ENCODE measurements around the gene LRPAP1.

Gene LRPAP1

DNA sequence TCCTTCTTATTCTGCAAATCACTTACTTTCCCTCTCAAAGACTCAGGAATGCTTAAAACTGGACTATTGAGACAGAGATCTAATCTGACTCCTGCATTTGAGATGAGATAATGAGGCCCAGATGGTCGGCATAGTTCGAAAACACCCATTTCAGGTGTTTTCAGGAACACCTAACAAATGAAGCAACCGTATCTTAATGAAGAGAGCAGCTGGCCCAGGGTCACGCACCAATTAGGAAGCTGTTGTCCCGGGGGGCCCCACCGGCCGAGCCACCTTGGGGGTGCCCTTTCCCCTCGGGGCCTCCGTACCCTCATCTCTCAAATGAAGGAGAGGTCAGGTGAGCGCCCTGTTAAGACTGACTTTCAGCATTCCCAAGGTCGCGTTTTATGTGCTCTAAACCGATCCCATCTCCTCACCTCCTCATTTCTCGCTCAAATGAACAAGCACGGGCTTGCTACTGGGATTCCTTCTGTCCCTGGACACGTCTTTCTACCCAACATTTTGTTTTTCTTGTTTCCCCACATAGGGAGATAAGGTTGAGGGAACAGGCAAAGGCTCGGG lies 824 bp downstream of the LRPAP1 start:
- no peak for DNase-seq

- DNase-seq = no peak
Measured at GRCh38 chr4:3530663-3531254, 1.5 kb downstream of the LRPAP1 start.

GRCh38 chr4:3530051-3530450 lies 2.2 kb downstream of the LRPAP1 start:
- DNase-seq = no peak

- DNase-seq = no peak
Measured at GRCh38 chr4:3529363-3529762, 2.9 kb downstream of the LRPAP1 start.

GRCh38 chr4:3527914-3528876 lies 4.0 kb downstream of the LRPAP1 start:
- DNase-seq = no peak

- DNase-seq = no peak
Measured at GRCh38 chr4:3527101-3527913, 4.9 kb downstream of the LRPAP1 start.

GRCh38 chr4:3526456-3526855 lies 5.8 kb downstream of the LRPAP1 start:
- no peak for DNase-seq

- no peak for DNase-seq
Measured at GRCh38 chr4:3525532-3526430, 6.4 kb downstream of the LRPAP1 start.

DNA sequence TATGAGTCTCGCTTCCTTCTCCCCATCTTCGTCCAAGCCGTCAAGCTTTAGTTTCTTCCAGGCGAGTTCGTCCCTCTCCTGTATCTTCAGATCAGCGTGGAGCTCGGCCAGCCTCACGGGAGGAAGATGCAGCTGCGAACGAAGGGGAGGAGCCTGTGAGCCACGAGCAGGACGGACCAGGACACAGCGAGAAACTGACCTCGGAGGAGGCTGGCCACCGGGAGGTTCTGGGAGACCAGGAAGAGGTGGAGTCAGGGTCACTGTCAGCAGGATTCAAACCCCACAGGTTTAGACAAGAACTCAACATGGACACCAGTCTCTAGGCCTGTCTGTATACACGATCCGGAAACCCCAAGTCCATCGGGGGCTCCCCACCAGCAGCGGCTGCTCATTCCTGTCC lies 7.3 kb downstream of the LRPAP1 start:
- DNase-seq = no peak

DNA sequence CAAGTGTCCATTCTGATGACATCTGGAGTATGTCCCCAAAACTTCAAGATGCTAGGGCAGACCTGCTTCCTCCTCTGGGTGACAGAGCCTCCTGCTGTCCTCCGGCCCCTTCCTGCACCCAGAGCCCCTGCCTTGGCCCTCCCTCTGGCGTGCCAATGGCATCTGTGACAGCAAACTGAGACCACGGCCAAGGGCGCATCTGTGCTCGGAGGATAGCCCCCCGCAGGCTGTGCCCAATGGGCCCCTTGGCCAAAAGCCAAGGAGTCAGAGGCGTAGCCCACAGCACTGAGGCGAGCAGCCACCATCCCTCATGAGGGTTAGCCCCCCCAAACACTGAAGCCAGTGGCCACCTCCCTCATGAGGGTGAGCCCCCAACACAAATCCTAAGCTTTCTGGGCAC lies 7.9 kb downstream of the LRPAP1 start:
- no peak for DNase-seq

DNA sequence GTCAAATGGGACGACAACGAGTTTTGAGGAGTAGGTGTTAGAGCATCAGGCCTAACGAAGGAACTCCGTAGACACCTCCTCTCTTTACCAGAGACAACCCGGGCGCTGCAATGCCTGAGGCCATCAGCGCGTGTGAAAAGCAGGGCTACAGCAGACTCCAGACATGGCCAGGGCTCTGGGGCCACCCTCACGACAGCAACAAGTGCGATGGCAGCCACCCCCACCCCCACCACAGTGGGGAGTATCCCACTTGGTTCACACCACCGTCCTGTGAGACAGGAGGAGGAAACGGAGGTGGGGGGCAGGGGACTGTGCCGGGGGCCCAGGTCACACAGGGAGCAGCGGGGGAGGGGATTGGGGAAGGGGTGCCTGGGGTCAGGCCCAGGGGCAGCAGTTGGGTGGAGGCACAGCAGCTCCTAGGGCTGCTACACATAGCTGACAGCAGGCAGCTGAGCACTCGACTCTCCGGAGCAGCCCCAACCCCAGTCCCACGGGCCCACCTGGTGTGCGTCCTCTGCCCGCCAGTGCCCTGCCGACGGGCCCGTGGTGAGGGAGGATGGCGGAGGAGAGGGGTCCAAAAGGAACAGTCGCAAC lies 8.5 kb downstream of the LRPAP1 start:
- DNase-seq = no peak

DNA sequence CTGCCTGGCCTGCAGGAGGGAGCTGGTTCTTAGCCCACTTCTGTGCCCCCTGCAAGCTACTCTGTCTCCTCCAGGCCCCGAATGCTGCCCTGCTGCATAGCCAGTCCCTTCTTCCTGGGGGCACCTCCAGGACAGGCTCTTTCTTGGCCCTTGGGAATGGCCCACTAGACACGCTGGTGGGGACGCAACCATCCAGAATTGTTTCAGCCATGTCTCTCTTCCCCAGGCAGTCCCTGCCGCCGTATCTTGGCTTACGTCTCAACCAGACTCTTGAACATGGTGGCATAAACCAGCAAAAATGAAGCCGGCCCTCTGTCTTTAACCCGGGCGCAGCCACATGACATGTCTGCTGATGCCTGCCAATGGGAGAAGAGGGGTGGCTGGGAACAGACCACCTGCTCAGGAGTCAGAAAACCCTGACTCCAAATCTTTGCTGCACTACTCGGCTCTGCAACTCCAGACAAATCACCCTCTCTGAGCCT lies 9.0 kb downstream of the LRPAP1 start:
- no peak for DNase-seq

- no peak for DNase-seq
Measured at GRCh38 chr4:3522651-3523050, 9.6 kb downstream of the LRPAP1 start.

DNA sequence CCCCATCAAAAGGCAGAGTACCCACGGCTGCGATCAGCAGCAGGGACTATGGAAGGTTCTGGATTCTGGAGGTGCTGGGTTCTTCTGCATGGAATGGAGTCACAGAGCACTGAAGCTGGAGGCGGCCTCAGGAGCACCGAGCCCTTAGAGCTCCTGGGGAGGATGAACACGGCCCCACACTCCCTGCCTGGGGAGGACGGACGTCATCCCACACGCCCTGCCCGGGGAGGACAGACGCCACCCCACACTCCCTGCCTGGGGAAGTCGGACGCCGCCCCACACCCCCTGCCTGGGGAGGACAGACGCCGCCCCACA lies 9.9 kb downstream of the LRPAP1 start:
- DNase-seq = no peak

DNA sequence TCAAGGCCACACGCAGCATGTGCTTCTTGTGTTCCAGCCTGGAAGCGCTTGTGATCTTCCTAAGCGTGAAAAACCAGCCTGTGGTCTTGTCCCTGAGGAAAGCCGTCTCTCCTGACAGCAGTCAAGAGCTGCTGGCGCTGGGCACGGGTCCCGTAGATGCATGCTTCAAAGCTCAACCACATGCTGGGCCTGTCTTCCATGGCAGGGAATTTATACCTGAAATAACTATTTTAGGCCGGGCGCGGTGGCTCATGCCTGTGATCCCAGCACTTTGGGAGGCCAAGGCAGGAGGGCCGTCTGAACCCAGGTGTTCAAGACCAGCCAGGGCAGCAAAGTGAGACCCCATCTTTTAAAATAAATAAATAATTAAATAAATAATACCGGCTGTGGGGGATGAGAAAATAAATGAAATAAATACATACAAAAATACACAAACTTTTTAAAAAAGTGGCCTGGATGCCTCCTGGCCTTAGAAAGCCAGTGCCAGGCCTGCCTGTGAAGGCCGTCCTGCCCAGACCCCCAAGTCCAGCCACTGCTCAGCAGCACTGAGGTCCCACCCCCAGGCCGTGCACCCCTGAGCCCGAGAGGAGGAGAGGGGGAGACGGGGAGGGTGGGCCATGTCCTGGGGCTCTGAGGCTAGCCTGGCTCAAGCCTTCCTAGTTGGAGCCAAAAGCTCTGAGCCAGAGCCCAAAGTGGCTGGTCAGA lies 10.4 kb downstream of the LRPAP1 start:
- no peak for DNase-seq

DNA sequence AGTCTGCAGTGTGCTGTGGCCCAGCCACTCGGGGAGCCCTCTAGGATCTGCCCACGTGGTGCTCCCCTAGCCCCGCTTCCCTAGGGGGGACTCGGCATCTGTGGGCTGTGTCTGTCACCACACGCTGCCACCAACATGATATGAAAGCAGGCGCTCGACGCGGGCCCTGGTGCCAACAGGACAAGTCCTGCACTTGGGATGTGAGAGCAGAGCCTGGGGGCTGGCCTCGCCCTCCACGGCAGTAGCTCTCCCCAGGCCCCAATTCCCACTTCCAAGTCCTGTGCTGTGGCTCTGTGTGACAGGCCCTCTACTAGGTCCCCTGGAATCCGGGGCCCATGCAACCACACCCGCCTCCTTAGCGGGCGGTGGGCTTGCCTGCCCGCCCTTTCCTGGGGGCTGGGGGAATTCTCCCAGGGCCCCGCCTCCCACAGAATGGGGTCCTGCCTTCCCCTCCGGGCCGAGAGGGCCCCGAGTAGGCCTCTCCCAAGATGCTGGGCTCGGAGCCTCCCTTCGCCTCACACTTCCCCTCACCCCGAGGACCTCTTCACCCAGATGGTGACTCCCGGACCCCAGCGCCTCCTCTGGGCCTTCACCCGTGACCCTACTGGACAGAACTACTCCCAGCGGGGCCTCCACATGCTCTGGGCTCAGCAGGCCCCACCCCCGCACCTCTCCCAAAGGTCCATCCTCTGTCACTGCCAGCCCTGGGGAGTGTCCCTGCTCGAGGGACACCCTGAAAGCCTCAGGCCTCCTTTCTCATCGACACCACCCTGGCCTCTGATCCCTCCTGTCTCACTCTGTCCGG lies 11.2 kb downstream of the LRPAP1 start:
- DNase-seq = no peak

- no peak for DNase-seq
Measured at GRCh38 chr4:3520276-3520675, 11.9 kb downstream of the LRPAP1 start.

GRCh38 chr4:3519468-3520264 lies 12.6 kb downstream of the LRPAP1 start:
- DNase-seq = no peak

DNA sequence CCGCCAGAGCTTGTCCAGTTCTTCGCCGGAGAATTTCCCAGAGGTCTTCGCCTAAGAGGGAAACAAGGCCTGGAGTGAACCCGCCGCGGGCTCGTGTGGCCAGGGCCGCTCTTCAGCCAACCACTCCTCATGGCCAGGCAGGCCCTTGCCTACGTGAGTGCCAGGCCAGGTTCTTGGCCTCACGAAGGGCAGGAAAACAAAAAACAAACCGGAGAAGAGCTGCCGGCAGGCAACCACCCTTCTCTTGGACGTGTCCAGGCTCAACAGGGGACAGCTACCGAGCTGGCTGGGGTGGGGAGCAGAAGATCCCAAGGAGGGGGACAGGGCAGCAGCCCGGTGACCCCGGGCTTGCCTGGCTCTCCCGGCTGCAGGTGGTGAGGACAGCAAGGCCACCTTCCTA lies 13.3 kb downstream of the LRPAP1 start:
- DNase-seq = no peak

All from SHP77 (cell line).